Stimulated activated CD8-positive, alpha-beta memory T cell treated with anti-CD3 and anti-CD28 coated beads, Interleukin-4, amount 100 ng/mL, for 48 hours (primary cell): ENCODE measurements around the gene NSD2.

Experiments used
- DNase-seq: peaks from one replicate; pipeline ENCODE4 v3.0.0-alpha.2; 2020

The NSD2 gene

DNA sequence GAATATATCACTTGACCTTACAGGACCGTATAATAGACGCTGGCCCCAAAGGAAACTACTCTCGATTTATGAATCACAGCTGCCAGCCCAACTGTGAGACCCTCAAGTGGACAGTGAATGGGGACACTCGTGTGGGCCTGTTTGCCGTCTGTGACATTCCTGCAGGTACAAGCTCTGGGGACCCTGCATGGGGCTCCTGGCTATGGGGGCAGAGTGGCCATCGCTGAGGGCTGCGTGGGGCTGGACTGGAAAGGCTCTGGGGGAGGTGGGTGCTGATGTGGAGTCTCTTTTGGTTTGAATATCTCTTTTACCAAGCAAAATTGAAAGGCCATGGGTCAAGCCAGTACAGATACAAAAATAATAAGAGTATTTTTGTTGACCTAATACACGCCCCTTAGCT, 103.6 kb downstream of the NSD2 start:
- no peak for DNase-seq

DNA sequence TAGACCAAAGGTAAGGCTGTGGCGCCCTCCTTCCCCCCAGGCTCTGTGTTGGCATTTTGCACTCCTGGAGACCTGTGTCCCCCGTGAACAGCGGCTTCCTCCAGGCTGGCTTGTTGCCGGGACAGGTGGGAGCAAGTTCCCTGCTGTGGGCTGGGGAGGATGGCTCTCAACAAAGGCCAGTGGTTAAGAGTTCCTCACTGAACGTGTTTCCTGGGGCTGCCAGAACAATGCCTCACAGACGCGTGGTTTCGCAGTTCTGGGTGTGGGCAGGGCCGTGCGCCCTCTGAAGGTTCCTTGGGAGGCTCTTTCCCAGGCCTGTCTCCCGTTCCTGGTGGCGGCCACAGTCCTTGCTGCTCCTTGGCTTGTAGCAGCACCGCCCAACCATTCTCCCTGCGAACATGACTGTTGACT, 104.2 kb downstream of the NSD2 start:
- no peak for DNase-seq

DNA sequence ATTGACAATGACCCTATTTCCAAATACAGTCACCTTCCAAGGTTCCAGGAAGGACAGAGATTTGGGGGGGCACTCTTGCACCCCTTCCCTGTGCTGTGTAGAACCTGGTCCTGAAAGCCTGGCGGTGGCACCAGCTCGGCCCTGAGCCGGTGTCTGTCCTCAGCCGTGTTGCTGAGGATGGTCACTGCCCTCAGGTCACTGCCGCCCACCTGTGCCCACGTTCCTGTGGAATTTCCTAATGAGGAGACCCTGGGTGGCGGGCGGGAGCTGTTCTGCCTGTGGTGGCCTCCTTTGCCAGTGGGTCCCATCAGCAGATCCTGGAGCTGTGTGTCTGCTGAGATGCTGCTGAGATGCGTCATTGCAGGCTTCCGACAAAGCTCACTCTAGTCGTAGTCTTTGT, 104.7 kb downstream of the NSD2 start:
- DNase-seq = peak; percentile 16

DNA sequence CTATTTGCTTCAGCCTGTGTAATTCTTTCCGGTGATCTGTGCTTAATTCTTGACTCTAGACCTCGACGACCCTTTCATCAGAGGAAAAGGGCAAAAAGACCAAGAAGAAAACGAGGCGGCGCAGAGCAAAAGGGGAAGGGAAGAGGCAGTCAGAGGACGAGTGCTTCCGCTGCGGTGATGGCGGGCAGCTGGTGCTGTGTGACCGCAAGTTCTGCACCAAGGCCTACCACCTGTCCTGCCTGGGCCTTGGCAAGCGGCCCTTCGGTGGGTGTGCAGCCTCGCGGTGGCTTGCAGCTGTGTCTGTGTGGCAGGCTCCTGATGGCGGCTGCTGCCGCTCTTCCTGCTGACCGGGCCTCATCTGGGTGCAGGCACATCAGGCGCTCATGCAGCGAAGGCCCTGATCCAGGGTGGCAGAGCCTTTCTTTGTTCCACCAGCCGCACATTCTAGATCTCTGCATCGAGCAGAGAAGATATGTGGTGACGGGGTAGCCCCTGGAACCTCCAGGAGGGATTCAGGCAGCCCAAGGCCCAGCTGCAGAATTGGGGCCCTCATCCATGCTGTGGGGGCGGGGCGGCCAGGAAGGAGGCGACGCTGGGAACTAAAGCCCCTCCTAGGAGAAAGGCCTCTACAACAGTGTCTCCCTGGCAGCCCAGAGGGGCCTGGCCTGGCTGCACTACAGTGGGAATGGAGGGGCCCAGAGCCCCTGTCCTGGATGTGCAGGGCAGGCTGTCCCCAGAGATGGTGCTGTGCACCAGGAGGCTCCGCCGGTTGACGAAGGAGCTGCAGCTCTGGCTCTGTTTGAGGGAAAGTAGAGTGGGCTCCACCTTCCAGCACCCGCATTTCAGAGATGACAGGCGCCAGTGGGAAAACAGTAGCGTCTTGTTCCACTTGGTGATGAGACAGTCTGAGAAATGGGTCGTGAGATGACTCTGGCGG, 105.5 kb downstream of the NSD2 start:
- peak; percentile 15 for DNase-seq

DNA sequence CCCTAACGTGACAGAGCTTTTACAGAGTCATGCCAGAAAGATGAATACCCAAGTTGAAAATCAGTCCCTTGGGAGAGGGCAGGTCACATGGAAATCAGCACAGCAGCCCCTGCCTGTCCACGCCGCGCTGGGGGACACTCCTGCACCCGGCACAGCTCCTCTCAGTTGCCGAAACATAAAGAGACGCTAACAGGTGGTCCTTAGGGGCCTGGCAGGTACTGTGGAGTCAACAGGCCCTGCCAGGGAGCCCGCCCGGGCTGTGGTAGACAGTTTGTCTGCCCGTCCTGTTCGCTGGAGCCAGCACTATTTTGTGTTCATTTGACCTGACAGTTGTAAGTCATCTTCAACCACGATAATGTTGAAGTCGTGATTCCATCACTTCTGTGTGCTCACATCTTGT, 107.0 kb downstream of the NSD2 start:
- DNase-seq = no peak

DNA sequence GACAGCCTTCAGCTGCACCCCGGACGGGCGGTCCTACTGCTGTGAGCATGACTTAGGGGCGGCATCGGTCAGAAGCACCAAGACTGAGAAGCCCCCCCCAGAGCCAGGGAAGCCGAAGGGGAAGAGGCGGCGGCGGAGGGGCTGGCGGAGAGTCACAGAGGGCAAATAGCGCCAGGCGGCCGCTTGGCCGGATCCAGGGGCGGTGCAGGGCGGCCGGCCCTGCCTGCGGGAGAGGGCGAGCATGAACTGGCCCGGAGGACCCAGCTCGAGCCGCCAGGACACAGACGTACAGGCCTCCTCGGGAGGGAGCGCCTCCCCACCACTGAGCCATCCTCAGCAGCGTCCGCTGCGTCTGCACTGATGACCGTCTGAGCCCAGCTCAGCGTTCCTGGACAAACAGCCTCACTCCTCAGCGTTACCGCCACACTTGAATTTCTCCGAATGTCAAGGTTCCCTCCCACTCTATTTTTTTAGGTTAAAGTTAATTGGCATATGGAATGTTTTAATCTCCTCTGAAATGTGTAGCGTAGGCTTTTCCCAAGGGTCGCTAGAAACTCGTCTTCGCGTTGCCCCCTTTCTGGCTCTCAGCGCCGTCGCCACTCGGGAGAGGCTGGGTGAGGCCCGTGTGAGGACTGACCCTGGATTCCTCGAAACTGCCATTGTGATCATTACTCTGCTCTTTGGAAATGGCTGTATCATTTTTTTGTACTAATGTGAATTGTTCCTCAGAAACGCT, 107.7 kb downstream of the NSD2 start:
- DNase-seq = peak; percentile 19

DNA sequence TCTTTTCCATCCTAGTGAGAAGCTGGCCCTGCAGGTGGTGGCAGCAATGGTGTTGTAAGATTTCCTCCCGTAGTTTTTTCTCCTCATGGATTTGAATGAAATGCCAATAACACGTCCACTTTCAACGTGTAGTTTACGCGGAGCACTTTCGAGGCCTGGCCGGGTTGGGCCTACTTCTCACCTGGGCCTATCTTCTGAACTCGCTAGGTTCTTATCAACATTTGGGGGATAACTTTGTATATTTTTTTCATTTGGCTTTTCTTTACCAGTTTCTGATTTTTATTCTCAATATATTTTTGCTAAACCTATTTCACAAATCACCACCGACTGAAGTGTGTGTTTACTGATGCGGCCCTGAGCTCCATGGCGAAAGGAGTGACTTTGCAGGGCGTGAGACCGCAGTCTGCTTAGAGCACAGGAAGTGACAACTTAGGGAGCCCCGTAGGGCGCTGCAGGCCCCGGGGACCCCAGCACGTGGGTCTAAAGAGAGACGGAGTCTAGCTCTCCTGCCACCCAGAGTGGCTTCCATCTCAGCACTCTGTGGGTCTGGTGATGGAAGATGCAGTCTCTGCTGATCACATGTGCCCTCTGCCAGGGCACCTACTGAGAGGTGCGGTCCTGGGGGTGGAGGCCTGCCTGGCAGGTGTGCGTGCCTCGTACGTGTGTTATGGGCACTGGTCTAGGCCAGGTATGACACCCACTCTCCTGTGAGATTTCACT, 108.4 kb downstream of the NSD2 start:
- DNase-seq = peak; percentile 22

DNA sequence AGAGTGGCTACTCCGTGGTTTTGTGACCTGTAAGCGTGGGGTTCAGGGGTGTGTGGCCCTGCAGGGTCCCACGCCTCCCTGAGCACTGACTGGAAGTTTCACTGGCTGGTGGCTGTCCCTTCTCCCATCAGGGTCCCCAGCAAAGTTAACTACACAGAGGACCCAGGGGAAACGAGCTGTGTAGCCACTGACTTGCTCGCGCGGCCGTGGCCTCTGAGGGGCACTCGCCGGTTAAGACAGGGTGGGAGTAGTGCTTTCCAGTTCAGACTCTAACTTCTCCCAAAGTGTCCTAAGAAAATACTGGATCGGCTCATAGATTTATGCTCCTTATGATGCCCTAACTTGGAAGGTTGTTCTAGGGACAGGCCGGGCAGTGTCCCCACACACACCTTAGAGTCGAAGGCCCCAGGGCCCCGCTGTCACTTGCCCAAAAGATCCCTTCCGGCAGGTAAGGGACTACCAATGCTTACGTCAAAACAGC, 109.4 kb downstream of the NSD2 start:
- DNase-seq = peak; percentile 22

DNA sequence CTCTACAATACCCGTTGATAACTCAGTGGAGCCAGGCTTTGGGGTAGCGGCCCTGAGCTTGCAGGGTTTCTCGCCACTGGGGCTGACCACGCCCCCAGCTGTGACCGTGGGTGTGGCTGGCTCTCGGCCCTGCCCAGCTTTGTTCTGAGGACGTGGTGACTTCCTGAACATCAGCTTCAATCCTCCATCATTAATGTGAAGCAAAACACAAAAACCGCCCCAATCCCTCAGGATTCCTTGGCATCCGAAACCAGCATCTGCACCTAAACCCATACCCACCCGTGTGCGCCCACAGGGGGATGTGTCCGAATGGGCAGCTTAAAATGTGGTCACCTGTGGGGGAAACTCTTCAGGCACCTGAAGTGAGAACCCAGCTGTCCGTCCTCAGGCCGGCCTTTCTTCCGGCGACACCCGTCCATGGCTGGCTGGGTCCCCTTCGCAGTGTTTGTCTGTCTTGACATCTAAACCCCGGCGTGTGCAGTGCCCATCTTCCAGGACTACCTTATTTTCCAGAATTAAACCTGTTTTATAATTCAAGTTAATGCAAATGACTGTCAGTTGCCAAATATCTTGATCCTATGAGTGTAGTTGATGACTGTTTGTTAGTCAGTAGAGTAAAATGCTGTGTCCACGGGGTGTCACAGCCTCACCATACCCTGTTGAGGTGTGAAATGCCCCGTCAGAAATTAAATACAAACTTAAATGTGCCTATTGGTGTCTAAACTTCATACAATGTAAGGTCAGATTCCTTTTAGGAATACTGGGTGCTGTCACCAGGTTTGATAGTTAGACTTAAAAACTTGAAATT, 110.3 kb downstream of the NSD2 start:
- peak; percentile 27 for DNase-seq

DNA sequence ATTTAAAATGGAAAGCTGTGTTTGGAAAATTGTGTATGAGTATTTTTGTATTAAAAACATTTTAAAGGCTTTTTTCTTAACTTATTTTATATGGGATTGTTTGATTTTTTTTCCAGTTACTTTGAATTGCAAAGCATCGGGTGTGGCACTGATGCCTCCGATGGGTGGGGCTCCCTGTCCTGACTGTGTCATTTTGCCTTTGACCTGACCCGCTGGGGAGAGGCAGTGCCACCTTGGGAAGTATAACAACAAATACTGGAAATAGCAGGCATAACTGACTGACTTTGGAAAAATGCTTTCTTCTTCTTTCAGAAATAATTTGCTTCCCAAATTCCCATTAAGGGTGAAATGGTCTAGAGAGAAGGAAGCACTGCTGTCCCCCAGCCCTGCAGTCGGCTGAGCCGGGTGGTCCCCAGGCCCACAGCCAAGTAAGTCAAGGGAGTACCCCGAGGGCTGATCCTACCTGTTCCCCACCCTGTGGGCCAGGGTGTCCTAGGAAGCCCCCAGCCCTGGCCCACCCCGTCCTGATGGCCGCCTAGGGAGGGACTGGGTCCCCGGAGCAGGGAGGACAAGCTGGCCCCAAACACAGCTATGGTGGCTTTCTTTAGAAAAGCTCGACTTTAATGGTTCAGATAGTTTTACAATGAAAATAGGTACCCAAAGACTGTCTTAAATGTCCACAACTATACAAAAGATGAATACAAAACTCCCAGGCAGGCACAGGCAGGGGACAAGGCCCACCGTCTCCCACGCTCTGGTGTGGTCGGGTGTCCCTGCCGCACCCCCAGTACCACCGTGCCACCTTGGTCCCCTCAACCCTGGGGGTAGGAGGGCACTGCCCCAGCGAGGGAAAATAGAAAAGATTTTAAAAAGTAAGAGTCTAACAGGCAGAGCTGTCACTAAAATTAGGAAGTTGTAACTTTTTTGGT, 111.2 kb downstream of the NSD2 start:
- DNase-seq = peak; percentile 20

DNA sequence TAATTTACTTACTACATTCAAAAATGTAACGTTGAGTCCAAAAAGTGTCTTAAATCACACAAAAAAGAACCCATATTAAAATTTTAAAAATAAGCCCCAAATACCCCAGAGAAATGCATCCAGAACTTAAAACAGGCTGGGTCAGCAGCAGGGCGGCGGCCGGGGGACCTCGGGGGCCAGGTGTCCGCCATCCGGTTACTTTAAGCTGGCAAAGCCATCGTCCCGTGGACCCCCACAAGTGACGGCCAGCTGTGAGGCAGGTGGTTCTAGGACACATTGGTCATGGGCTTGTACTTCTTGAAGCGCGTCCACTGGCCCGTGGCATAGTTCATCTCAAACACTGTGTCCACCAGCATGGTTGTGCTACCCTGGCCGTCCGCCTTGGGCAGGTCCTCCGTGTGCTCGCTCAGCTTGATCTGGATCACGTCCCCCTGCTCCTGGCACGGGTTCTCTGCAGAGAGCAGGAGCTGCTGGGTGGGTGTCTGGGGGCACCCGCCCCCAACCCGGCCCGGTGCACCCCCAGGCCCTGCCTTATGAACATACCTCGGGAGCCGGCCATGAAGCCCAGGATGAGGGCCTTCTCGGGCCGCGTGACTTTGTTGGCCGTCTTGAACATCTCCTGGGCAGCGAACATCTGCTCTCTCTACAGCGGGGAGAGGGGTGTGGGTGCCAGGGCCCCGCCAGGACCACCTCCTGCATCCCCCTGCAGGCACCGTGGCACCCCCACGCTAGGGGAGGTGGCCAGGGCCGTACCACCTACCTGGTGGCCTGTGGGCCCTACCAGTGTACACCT, 112.1 kb downstream of the NSD2 start:
- DNase-seq = peak; percentile 23

DNA sequence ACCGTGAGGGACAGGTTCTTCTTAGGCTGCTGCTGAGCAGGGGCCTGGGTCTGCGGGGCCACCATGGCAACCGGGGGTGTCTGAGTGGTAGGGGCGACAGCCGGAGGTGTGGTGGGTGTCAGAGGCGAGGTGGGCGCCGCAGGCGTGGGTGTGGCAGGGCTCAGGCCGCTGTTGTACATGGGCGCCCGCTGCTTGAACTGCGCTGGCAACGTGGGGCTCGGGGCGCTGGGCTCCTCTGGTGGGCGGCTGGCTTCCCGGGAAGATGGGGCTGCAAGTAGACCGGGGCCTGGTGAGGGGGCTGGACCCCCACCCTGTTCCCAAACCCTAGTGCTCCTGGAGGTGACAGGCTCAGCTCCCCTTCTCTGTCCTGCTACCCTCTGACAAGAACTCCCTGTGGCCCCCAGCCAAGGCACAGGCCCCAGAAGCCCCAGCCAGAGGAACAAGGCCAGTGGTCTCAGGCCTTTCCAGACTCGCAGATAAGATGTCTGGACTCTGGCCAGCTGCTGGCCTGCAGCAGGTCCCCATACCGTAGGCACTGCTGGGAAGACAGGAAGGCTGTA, 112.7 kb downstream of the NSD2 start:
- no peak for DNase-seq

DNA sequence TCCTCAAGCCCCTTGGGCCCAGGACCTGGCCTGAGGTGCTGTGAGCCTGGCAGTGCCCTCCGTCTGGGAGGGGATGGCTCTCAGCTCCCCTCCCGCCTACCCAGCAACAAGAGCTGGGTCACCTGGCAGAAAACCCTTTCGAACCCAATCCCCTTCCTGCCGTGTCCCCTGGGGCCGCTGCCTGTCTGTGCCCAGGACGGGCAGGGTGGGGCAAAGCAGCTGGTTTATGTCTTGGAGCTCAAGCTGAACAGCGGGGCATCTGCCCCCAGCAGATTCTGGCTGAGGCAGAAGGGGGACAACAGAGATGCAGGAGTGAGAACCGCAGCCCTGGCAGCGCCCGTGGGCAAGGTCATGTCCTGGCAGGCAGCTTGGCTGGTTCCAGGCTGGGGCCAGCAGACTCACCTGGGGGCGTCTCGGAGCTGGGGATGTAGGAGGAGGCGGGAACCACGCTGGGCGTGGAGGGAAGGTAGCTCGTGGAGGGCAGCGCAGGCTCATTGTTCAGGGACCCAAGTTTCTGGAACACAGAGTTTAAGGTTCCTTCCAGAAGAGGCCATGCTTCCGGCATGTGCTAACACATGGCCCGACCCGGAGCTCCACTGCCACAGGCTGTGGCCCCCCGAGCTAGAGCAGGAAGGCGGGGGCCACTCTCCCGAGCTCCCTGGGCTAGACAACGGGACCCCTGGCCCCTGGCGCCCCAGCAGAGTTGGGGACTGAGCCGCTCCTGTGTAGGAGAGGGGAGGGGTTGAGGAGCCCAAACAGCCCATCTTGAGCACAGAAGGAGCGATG, 113.4 kb downstream of the NSD2 start:
- peak; percentile 23 for DNase-seq

DNA sequence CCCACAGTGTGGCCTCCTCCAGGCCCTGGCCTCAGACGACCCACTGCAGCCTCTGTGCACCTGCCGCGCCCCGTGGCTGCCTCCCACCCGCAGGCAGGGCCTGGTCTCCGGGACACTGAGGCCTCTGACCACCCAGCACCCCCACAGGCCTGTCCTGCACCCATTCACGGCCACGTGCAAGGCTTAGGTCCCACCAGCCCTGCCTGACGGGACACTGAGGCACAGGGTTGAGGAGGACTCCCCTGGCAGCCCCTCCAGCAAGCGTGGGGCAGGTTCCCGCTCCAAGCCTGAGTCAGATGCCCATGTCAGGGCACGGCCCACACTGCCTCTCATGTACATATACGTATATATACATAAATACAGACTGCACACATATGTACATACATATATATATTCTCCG, 114.1 kb downstream of the NSD2 start:
- DNase-seq = peak; percentile 22

DNA sequence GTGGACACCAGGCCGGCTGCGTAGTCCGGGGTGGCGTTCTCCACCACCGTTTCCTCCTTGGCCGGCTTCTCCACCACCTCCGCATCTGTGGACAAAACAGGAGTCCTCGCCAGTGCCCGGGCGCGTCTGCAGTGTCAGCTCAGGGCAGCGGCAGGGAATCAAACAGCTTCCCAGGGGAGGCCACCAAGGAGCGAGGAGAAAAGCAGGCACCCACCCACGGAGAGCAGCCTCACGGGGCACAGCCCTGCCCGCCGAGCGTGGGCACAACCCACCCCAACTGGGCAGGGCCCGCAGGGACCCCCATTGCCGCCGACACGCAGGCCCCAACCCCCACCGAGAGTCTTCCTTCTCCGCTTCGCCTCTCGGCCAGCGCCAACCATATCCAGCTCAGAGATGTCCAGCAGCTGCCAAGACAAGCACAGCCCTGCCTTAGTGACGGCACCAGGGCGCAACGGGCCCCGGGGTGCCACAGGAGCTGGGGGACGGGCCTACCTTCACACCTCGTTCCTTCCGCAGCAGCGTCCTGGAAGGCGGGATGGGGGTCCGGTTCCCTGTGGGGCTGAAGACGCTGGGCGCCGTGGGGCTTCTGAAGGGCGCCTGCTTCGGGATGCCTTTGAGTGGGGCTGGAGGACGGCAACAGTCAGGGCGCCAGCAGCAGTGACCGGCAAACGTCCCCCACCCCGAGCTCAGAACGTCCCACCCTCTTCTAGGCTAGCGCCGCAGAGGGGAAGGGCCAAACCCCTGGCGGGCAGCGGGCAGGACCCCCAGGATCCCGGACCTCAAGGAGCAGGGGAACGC, 114.8 kb downstream of the NSD2 start:
- DNase-seq = no peak

DNA sequence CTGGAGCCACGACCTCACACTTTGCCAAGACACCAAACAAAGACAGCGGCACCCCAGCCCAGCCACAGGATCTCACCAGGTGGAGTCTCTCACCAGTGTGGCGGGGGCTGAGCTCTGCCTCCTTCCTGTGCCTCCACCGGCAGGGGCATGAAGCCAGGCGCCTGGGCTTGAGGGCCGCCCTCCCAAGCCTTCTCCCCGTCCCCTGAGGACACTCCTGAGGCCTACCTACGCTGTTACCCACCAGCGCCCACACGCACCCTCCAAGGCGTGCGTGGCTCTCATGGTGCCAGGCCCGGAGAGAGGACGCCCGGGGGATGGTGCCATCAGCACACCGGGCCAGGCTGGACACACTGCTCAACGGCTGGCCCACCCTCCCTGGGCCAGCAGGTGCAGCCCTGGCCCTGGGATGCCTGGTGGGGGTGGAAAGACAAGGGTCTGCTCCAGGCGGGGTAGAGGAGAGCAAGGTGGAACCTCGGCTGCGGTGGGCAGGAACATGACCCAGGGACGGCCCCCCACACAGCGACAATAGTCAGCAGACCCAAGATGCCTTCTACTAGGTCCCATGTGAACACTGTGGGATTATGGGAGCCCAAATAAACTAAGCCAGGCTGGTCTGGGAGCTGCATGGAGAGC, 115.5 kb downstream of the NSD2 start:
- DNase-seq = peak; percentile 10

DNA sequence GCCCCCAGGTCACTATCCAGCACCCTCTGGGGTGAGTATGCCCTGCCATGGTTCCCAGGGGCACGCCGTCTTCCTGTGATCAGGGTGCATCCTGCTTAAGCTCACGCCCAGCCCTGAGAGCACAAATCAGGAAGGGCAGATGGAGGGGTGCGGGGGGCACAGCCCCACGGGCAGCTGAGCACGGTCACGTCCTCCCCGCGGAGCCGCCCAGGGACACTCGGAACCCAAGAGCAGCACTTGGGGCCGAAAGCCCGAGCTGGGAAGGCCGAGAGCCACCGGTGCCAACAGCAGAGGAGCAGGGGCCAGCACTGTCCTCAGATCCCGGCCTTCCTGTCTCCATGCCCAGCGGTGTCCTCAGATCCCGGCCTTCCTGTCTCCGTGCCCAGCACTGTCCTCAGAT, 116.1 kb downstream of the NSD2 start:
- no peak for DNase-seq
